CD14-positive monocyte (primary cell): ENCODE measurements around the gene EMC10. TPM values are rescaled to one million over a fixed set of nuclear protein-coding genes. Genes with fewer than 3 reads are reported as not detected.

Source experiments
- DNase-seq, 3 donors: peaks; one replicate each; pipeline ENCODE4 v3.0.0-alpha.2; 2011 to 2022
- H2AFZ ChIP-seq: 2 replicates; pipeline ENCODE4 v1.6.0; 2012; ENCODE audit warnings: mild to moderate bottlenecking, low read depth, low read length, inconsistent platforms; ENCODE audit not compliant: insufficient read depth, poor library complexity, severe bottlenecking
- H3K27ac ChIP-seq, 2 donors: 1 replicate in 1 of 2; 2 replicates in 1 of 2; pipeline ENCODE4 v1.5.1; 2012 to 2013; ENCODE audit warnings: low read length in 2 of 2, control low read depth in 1 of 2, inconsistent platforms in 1 of 2, low read depth in 1 of 2, mild to moderate bottlenecking in 1 of 2
- H3K27me3 ChIP-seq, 2 donors: one replicate each; pipeline versions ENCODE4 v1.6.0 to v1.6.1; 2011 to 2013; ENCODE audit warnings: low read length in 2 of 2; ENCODE audit not compliant: control insufficient read depth in 2 of 2, insufficient read depth in 2 of 2
- H3K36me3 ChIP-seq, 2 donors: replicated peaks in 1 of 2; 1 replicate in 1 of 2; 2 replicates in 1 of 2; pipeline versions ENCODE4 v1.5.1 to v1.6.1; 2012 to 2013; ENCODE audit warnings: low read length in 2 of 2, control low read depth in 1 of 2, inconsistent platforms in 1 of 2, mild to moderate bottlenecking in 1 of 2; ENCODE audit not compliant: insufficient read depth in 2 of 2, control insufficient read depth in 1 of 2
- H3K4me1 ChIP-seq, 2 donors: 1 replicate in 1 of 2; 2 replicates in 1 of 2; pipeline versions ENCODE4 v1.5.1 to v1.6.1; 2012 to 2013; ENCODE audit warnings: low read length in 2 of 2, control low read depth in 1 of 2, inconsistent platforms in 1 of 2, mild to moderate bottlenecking in 1 of 2, moderate library complexity in 1 of 2; ENCODE audit not compliant: insufficient read depth in 2 of 2, control insufficient read depth in 1 of 2
- H3K4me2 ChIP-seq: replicated peaks from 2 replicates; pipeline ENCODE3; 2012; ENCODE audit warnings: low read length, moderate library complexity, mild to moderate bottlenecking; ENCODE audit not compliant: poor library complexity, severe bottlenecking; ENCODE audit errors: extremely low read depth
- H3K4me3 ChIP-seq, 3 experiments: fragments of 200-600 bp in 1 of 3; sonication (generic) in 1 of 3; replicated peaks in 1 of 3; 1 replicate in 2 of 3; 2 replicates in 1 of 3; pipeline ENCODE4 v1.5.1; 2011 to 2013; ENCODE audit warnings: low read length in 3 of 3, mild to moderate bottlenecking in 3 of 3, control low read depth in 2 of 3, low read depth in 2 of 3, inconsistent platforms in 1 of 3, moderate library complexity in 1 of 3
- H3K79me2 ChIP-seq: 2 replicates; pipeline ENCODE4 v1.6.0; 2012; ENCODE audit warnings: mild to moderate bottlenecking, control low read depth, inconsistent platforms, low read length, moderate library complexity; ENCODE audit not compliant: insufficient read depth
- H3K9ac ChIP-seq: 2 replicates; pipeline ENCODE4 v1.6.0; 2017; ENCODE audit warnings: low read length, mild to moderate bottlenecking; ENCODE audit not compliant: insufficient read depth, poor library complexity, severe bottlenecking
- H3K9me3 ChIP-seq, 2 donors: replicated peaks in 1 of 2; 1 replicate in 1 of 2; 2 replicates in 1 of 2; pipeline versions ENCODE4 v1.5.1 to v1.6.1; 2012 to 2013; ENCODE audit warnings: low read length in 2 of 2, control low read depth in 1 of 2; ENCODE audit not compliant: control insufficient read depth in 1 of 2, insufficient read depth in 1 of 2
- H4K20me1 ChIP-seq: 2 replicates; pipeline ENCODE4 v1.6.0; 2012; ENCODE audit warnings: mild to moderate bottlenecking, low read length, control low read depth, moderate library complexity; ENCODE audit not compliant: insufficient read depth
- H3K27ac Mint-ChIP-seq, 7 donors: one replicate each; pipeline ENCODE4 v1.8.0; 2020; ENCODE audit warnings: mild to moderate bottlenecking in 7 of 7, mixed read lengths in 7 of 7, moderate library complexity in 6 of 7, inconsistent platforms in 2 of 7
- H3K27me3 Mint-ChIP-seq, 3 donors: one replicate each; pipeline ENCODE4 v1.8.0; 2021 to 2022; ENCODE audit warnings: low read depth in 3 of 3, mild to moderate bottlenecking in 3 of 3, mixed read lengths in 3 of 3, moderate library complexity in 3 of 3, inconsistent platforms in 1 of 3
- H3K36me3 Mint-ChIP-seq, 2 donors: one replicate each; pipeline ENCODE4 v1.8.0; 2020; ENCODE audit warnings: mixed read lengths in 2 of 2, inconsistent platforms in 1 of 2, mild to moderate bottlenecking in 1 of 2
- H3K4me1 Mint-ChIP-seq: one replicate; pipeline ENCODE4 v1.8.0; 2020; ENCODE audit warnings: mild to moderate bottlenecking, mixed read lengths
- H3K4me3 Mint-ChIP-seq, 2 donors: one replicate each; pipeline ENCODE4 v1.8.0; 2020; ENCODE audit warnings: mild to moderate bottlenecking in 2 of 2, mixed read lengths in 2 of 2, moderate library complexity in 1 of 2
- H3K9me3 Mint-ChIP-seq, 7 donors: one replicate each; pipeline ENCODE4 v1.8.0; 2020 to 2022; ENCODE audit warnings: mixed read lengths in 7 of 7, mild to moderate bottlenecking in 6 of 7, moderate library complexity in 6 of 7, inconsistent platforms in 2 of 7
- WGBS: methylation state at CpG from one replicate; pipeline ENCODE4 v1.1.5; 2013; ENCODE audit warnings: missing lambda C conversion rate; ENCODE audit not compliant: insufficient coverage; 5-methylcytosine and 5-hydroxymethylcytosine counted together
- intact Hi-C, 2 donors: fragments of 100-400 bp; cut with micrococcal nuclease; formaldehyde crosslinking; loops; one replicate each; pipeline versions ENCODE4 v1.15.0 to v1.15.1; 2023
- polyA plus RNA-seq, 3 donors: library from polyadenylated mRNA; depleted of rRNA in 1 of 3; unstranded in 2 of 3; stranded (reverse) in 1 of 3; fragments of 300-500 nt in 2 of 3; fragments of >200 nt in 1 of 3; fragmentation: Illumina TruSeq in 2 of 3; gene quantifications; 1 replicate in 2 of 3; 2 replicates in 1 of 3; pipeline ENCODE4 v1.2.3, GENCODE V29; 2012 to 2021
- TF ChIP-seq, protein P1 (sequence below): fragments of 200-600 bp; IDR thresholded peaks from one replicate; pipeline ENCODE4 v1.8.0; 2022; ENCODE audit warnings: antibody characterized with exemption, mild to moderate bottlenecking

Gene EMC10
- polyA plus RNA-seq, 3 donors = 8.5 to 50.4 (median 9.3) TPM

DNA sequence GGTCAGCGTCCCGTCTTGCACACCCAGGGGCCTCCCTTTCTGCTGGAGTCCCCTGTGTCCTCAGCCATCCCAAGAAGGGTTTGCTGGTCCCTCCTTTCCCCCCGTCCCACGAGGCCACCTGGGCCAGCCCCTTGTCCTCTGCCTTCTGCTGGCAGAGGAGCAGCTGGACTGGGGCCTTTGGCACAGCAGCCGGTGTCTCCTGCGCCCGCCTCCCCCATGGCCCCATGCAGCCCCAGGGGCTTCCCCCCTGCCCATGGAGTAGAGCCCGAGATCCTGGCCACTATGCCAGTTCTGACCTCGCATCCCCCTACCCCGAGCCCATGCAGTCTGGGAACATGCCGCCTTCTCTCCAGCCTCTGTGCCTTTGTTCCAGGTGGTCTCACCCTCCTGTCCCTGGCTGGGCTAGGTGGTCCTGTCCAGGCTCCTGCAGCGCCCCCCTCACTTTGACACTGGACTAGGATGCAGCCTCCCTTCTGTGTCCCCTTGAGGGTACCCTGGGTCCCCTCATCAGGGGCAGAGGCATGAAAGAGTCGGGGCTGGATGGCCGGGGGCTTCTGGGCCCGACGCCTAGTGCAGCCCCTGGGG lies 6.1 kb downstream of the EMC10 start:
- Mint-ChIP-seq H3K27ac (no peak overlapping the region), H3K4me1 (peaks cover 24% of the 10 kb centered on the region), H3K4me3 (no peak overlapping the region), H3K27me3 (peaks cover 0 to 4% (median 0%) of the 10 kb centered on the region in 3 donors), H3K9me3 (peaks cover 0 to 17% (median 5%) of the 10 kb centered on the region in 7 donors), H3K36me3 (peaks cover 41 to 61% of the 10 kb centered on the region in 2 donors)
- Histone ChIP-seq H3K4me3 (no peak overlapping the region), H3K4me2 (no peak overlapping the region), H4K20me1 (peaks cover 38% of the 10 kb centered on the region), H3K9me3 (peaks cover 5 to 9% of the 10 kb centered on the region in 2 donors), H3K27me3 (no peaks in the 10 kb centered on the region), H3K4me1 (peaks cover 14 to 21% of the 10 kb centered on the region in 2 donors), H2AFZ (no peak overlapping the region), H3K9ac (no peak overlapping the region), H3K36me3 (peaks cover 44 to 58% of the 10 kb centered on the region in 2 donors), H3K27ac (no peak overlapping the region), H3K79me2 (peaks cover 19% of the 10 kb centered on the region)
- 94% methylated on average over 12 of the region's 16 CpGs for WGBS
- intact Hi-C loops = no loop called here
- TF ChIP-seq, protein P1, sequence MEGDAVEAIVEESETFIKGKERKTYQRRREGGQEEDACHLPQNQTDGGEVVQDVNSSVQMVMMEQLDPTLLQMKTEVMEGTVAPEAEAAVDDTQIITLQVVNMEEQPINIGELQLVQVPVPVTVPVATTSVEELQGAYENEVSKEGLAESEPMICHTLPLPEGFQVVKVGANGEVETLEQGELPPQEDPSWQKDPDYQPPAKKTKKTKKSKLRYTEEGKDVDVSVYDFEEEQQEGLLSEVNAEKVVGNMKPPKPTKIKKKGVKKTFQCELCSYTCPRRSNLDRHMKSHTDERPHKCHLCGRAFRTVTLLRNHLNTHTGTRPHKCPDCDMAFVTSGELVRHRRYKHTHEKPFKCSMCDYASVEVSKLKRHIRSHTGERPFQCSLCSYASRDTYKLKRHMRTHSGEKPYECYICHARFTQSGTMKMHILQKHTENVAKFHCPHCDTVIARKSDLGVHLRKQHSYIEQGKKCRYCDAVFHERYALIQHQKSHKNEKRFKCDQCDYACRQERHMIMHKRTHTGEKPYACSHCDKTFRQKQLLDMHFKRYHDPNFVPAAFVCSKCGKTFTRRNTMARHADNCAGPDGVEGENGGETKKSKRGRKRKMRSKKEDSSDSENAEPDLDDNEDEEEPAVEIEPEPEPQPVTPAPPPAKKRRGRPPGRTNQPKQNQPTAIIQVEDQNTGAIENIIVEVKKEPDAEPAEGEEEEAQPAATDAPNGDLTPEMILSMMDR = no peak
- no peak for DNase-seq

DNA sequence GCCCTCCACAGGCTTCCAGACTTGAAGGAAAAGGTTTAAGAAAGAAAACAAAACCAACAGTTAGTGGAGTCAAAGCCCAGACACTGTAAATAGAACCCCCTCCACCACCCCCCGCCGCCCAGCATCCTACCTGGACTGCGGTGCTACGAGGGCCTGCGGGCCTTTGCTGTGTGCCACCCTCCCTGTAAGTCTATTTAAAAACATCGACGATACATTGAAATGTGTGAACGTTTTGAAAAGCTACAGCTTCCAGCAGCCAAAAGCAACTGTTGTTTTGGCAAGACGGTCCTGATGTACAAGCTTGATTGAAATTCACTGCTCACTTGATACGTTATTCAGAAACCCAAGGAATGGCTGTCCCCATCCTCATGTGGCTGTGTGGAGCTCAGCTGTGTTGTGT lies 6.6 kb downstream of the EMC10 start:
- WGBS = 98% methylated on average over 10 of the region's 10 CpGs
- peaks cover 14% of the 10 kb centered on the region for H3K79me2 ChIP-seq
- H3K4me1 ChIP-seq = peaks cover 15 to 22% of the 10 kb centered on the region in 2 donors
- intact Hi-C loops = no loop called here
- H3K27me3 ChIP-seq = no peaks in the 10 kb centered on the region
- Mint-ChIP-seq H3K4me1 (peaks cover 24% of the 10 kb centered on the region), H3K27ac (no peak overlapping the region), H3K36me3 (peaks cover 36 to 55% of the 10 kb centered on the region in 2 donors), H3K9me3 (peaks cover 4 to 22% (median 7%) of the 10 kb centered on the region in 7 donors), H3K27me3 (peaks cover 0 to 4% (median 0%) of the 10 kb centered on the region in 3 donors), H3K4me3 (no peak overlapping the region)
- H3K36me3 ChIP-seq = peaks cover 44 to 55% of the 10 kb centered on the region in 2 donors
- no peak overlapping the region for H3K4me3 ChIP-seq
- no peak overlapping the region for H3K9ac ChIP-seq
- H3K4me2 ChIP-seq = no peak overlapping the region
- TF ChIP-seq, protein P1 = no peak
- no peak overlapping the region for H2AFZ ChIP-seq
- peaks cover 5 to 9% of the 10 kb centered on the region in 2 donors for H3K9me3 ChIP-seq
- H3K27ac ChIP-seq = no peak overlapping the region
- H4K20me1 ChIP-seq = peaks cover 33% of the 10 kb centered on the region
- DNase-seq = no peak
